T-helper 1 cell treated with Interleukin-12 subunit alpha and Interleukin-12 subunit beta and Interleukin-4 antibody, amounts not matched to agents 30 ng/mL and 1 ng/mL, for 36 hours (primary cell): Measurements from ENCODE around the gene JAK2. TPM values are rescaled to one million over a fixed set of nuclear protein-coding genes. Genes with fewer than 3 reads are reported as not detected.
"Not testable (repeated sequence)": the region's sequence is repeated elsewhere in the genome, so short reads cannot be mapped to it uniquely, and the experiment has no call there.

ENCODE experiments used
- intact Hi-C: fragments of 100-400 bp; cut with micrococcal nuclease; formaldehyde crosslinking; loops from one replicate; pipeline ENCODE4 v1.15.1; 2024
- total RNA-seq: library from RNA; stranded (reverse); gene quantifications from 2 replicates; pipeline ENCODE4 v1.2.3, GENCODE V29; 2022

Gene JAK2
- 62.9 and 64.2 TPM in 2 replicates for total RNA-seq

- intact Hi-C loops = loop anchor here (1.0 to 5.0 kb wide), 12 partner anchors 49 to 1458 kb away; partner anchors contain the start of genes AK3, CD274, CDC37L1 and PLGRKT
Measured at GRCh38 chr9:4984621-4985385, at the start of gene JAK2. Gene JAK2 (plus strand): TSS chr9:4985272. CDS start chr9:5021988, 36,716 bp downstream.

GRCh38 chr9:4936277-4936676 lies 48.8 kb upstream of the JAK2 start:
- intact Hi-C loops = loop anchor here (1.0 to 10.0 kb wide), 9 partner anchors 8 to 1479 kb away; partner anchors contain the start of genes JAK2, PLGRKT, PLPP6 and RCL1

GRCh38 chr9:4936823-4937222 lies 48.2 kb upstream of the JAK2 start:
- intact Hi-C loops = loop anchor here (1.0 to 10.0 kb wide), 9 partner anchors 7 to 1478 kb away; partner anchors contain the start of genes JAK2, PLGRKT, PLPP6 and RCL1

- intact Hi-C loops = loop anchor here (2.0 to 10.0 kb wide), 4 partner anchors 275 to 1477 kb away; partner anchors contain the start of genes PLGRKT, PLPP6, RFX3 and UHRF2
Measured at GRCh38 chr9:4937446-4937845, 47.6 kb upstream of the JAK2 start.

GRCh38 chr9:4938496-4938895 lies 46.6 kb upstream of the JAK2 start:
- intact Hi-C loops = loop anchor here (2.0 to 10.0 kb wide), 4 partner anchors 260 to 1476 kb away; partner anchors contain the start of genes CDC37L1, PLPP6, RFX3 and UHRF2

- intact Hi-C loops = loop anchor here (2.0 to 10.0 kb wide), 4 partner anchors 260 to 1476 kb away; partner anchors contain the start of genes CDC37L1, PLPP6, RFX3 and UHRF2
Measured at GRCh38 chr9:4939118-4939561, 45.9 kb upstream of the JAK2 start.

GRCh38 chr9:4942042-4942691 lies 42.9 kb upstream of the JAK2 start:
- intact Hi-C loops = not testable (repeated sequence)

- intact Hi-C loops = no loop called here
Measured at GRCh38 chr9:4943346-4943745, 41.7 kb upstream of the JAK2 start.

GRCh38 chr9:4944431-4945211 lies 40.5 kb upstream of the JAK2 start:
- intact Hi-C loops = loop anchor here (1.0 kb wide), 2 partner anchors 8 to 27 kb away; no protein-coding TSS in a partner anchor

- intact Hi-C loops = no loop called here
Measured at GRCh38 chr9:4946937-4947336, 38.1 kb upstream of the JAK2 start.

GRCh38 chr9:4955836-4956235 lies 29.2 kb upstream of the JAK2 start:
- intact Hi-C loops = no loop called here

GRCh38 chr9:4959031-4959430 lies 26.0 kb upstream of the JAK2 start:
- intact Hi-C loops = no loop called here

GRCh38 chr9:4962085-4962484 lies 23.0 kb upstream of the JAK2 start:
- intact Hi-C loops = no loop called here

- intact Hi-C loops = no loop called here
Measured at GRCh38 chr9:4964540-4964939, 20.5 kb upstream of the JAK2 start.

- intact Hi-C loops = no loop called here
Measured at GRCh38 chr9:4965174-4965821, 19.8 kb upstream of the JAK2 start.

GRCh38 chr9:4967523-4967922 lies 17.5 kb upstream of the JAK2 start:
- intact Hi-C loops = no loop called here

- intact Hi-C loops = no loop called here
Measured at GRCh38 chr9:4969130-4969529, 15.9 kb upstream of the JAK2 start.

GRCh38 chr9:4970970-4971641 lies 14.0 kb upstream of the JAK2 start:
- intact Hi-C loops = loop anchor here (1.0 kb wide), 4 partner anchors 11 to 179 kb away; partner anchors contain the start of gene RCL1

- intact Hi-C loops = no loop called here
Measured at GRCh38 chr9:4973246-4973645, 11.8 kb upstream of the JAK2 start.

- intact Hi-C loops = no loop called here
Measured at GRCh38 chr9:4973902-4974301, 11.2 kb upstream of the JAK2 start.
